NCI-H774 (cell line): ENCODE results near the gene ZBTB8B.
A peak's percentile ranks its signal among the peaks of the same experiment; 100 is the strongest.
"Not testable (repeated sequence)": the region's sequence is repeated elsewhere in the genome, so short reads cannot be mapped to it uniquely, and the experiment has no call there.

Source experiments
- DNase-seq: peaks from one replicate; lab custom pipeline; 2025; lab: John Stamatoyannopoulos, UW

The ZBTB8B gene

GRCh38 chr1:32464716-32465577 lies at the start of gene ZBTB8B:
Gene ZBTB8B (plus strand): TSS chr1:32465072. CDS start chr1:32470625, 5,553 bp downstream.
- peak; percentile 100 for DNase-seq

GRCh38 chr1:32421775-32422174 lies 43.1 kb upstream of the ZBTB8B start:
- DNase-seq = no peak

- DNase-seq = no peak
Observed at GRCh38 chr1:32426489-32427255, 38.2 kb upstream of the ZBTB8B start.

- no peak for DNase-seq
Observed at GRCh38 chr1:32427264-32427963, 37.5 kb upstream of the ZBTB8B start.

- DNase-seq = no peak
Observed at GRCh38 chr1:32431736-32432400, 33.0 kb upstream of the ZBTB8B start.

GRCh38 chr1:32438136-32438535 lies 26.7 kb upstream of the ZBTB8B start:
- no peak for DNase-seq

- DNase-seq = not testable (repeated sequence)
Observed at GRCh38 chr1:32438777-32439176, 26.1 kb upstream of the ZBTB8B start.

GRCh38 chr1:32441467-32441866 lies 23.4 kb upstream of the ZBTB8B start:
- not testable (repeated sequence) for DNase-seq

GRCh38 chr1:32447469-32448185 lies 17.2 kb upstream of the ZBTB8B start:
- no peak for DNase-seq

- peak; percentile 80 for DNase-seq
Observed at GRCh38 chr1:32448186-32448772, 16.6 kb upstream of the ZBTB8B start.

- DNase-seq = peak; percentile 13
Observed at GRCh38 chr1:32448773-32449456, 16.0 kb upstream of the ZBTB8B start.

GRCh38 chr1:32449457-32449831 lies 15.4 kb upstream of the ZBTB8B start:
- DNase-seq = not testable (repeated sequence)

GRCh38 chr1:32454726-32455125 lies 10.1 kb upstream of the ZBTB8B start:
- DNase-seq = peak; percentile 70

GRCh38 chr1:32455958-32456357 lies 8.9 kb upstream of the ZBTB8B start:
- no peak for DNase-seq

GRCh38 chr1:32458798-32459197 lies 6.1 kb upstream of the ZBTB8B start:
- DNase-seq = not testable (repeated sequence)

- not testable (repeated sequence) for DNase-seq
Observed at GRCh38 chr1:32462977-32463376, 1.9 kb upstream of the ZBTB8B start.

GRCh38 chr1:32464191-32464715 lies 619 bp upstream of the ZBTB8B start:
- peak; percentile 56 for DNase-seq

GRCh38 chr1:32465578-32465933 lies 684 bp downstream of the ZBTB8B start:
- no peak for DNase-seq

GRCh38 chr1:32466761-32467160 lies 1.9 kb downstream of the ZBTB8B start:
- no peak for DNase-seq

- DNase-seq = no peak
Observed at GRCh38 chr1:32468791-32469190, 3.9 kb downstream of the ZBTB8B start.
